Activated CD8-positive, alpha-beta memory T cell treated with anti-CD3 and anti-CD28 coated beads, Interleukin-2, amount 50 U/mL, for 1 hour (primary cell): ENCODE results near the gene SPRED1.
A peak's percentile ranks its signal among the peaks of the same experiment; 100 is the strongest.

Source experiments
- DNase-seq: peaks from one replicate; pipeline ENCODE4 v3.0.0-alpha.2; 2020; ENCODE audit errors: extremely low read depth

Gene SPRED1

DNA sequence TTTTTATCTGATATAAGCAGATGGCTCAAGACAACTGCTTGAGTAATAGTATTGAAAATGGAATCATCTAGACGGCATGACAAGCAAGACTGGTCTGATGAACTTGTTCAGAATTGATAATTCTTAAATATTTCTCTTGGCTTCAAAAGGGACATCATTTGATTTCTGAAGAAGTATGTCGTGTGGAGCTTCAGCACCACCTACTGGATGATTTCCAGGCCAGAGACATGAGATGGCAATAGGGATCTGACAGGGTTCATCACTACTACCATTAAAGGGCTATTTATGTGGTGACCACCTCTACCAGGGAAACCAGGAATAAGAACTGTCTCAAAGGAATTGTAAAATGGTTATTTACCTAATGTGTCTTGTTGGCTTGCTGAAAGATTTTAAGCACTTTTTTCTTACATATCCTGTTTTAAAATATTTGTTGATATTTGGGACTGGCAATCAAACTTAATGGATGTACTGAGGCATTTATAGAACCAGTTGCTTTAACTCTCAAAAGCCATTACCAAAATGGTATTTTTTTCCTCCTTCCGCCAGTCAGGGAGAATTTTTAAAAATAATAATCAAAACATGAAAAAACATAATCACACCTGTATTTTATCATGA is 101.8 kb downstream of the SPRED1 start:
- DNase-seq = peak; percentile 4

DNA sequence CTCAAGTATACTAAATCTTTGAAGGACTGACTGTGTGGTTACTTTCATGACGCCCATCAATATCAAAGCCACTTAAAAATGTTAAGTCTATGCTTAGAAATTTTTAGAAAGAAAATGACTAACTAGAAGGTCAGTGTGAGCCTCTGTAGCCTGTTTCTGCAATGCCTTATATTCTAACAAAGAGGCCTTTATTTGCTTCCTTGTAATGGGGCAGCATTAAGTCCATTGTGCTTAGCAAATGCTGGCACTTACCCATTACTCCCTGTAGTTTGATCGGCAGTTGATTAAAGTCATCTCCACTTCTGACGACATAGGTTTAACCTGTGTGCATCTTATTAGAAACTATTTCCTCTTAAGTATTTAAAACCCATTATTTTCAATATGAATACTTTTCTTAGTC is 109.7 kb downstream of the SPRED1 start:
- DNase-seq = no peak

GRCh38 chr15:38367476-38367875 is 114.8 kb downstream of the SPRED1 start:
- DNase-seq = no peak

DNA sequence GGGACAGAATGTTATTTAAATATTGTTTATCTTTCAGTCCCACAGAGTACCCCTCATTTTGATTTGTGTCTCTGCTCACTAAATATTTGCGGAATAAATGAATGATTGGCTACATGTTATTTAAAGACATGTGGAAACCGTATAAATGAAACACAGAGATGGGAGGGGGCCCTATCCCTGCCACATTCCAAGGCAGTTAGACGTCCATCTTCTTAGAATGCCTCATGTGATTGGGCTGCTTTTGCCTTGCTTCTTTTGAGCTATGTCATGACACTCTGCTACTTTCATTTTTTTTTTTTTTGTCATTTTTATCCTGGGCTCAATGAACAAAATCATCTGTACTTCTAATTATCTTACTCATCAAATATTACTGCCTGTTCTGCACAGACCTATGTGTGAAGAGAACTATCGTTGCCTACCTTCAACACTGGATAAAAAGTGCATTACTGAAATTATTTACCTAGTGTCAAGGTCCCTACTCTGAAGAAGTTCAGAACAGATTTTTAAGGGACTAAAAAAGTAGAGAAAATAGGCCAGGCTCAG is 117.4 kb downstream of the SPRED1 start:
- no peak for DNase-seq

DNA sequence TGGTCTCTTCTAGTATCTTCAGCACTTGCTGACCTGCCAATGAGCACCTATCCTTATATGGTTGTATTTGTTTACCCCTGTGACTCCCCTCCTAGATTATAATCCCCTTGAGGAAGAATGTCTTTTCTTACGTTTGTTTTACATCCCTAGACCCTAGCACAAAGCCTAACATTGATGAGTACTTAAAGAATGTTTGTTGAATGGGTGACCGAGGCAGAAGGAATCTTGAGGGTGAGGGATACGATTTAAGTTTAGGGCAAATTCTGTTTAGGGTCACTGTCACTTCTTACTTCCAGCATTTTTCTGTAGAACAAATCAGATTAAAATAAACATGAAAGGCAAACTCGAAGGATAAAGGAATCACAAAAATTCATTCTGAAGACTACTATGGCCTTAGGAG is 120.4 kb downstream of the SPRED1 start:
- DNase-seq = no peak

DNA sequence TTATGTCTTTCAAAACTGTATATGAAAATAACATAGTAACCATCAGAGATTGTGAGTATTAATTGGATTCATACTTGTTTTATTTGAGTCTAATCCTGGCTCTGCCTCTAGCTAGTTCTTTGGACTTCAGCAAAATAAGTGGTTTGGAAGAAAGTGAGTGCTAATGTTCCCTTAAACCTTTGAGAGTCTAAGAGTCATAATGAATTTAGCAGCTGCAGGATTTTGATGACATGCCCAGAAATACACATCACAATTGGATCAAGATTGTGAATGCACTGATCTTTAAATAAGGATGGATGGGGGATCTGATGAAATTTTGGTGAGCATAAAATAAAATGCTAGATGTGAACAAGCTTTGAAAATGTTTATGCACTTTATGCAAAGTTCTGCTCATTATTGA is 121.4 kb downstream of the SPRED1 start:
- DNase-seq = no peak

DNA sequence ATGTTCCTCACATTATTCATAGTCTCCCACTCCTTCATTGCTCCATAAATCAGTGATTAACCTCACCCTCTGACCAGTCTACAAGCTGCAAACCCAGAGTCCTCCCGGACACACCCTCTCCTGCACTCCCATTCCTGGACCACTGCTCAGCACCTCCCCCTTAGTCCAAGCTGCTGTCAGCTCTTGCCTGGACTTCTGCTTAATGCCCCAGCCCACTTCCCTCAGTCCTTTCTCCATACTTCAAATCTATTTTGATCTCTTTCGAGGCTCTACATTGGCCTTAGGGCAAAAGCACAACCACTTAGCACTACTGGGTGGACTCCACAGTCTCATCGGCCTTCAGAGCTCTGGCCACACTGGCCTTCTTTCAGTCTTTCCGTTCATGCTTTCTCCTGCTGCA is 121.9 kb downstream of the SPRED1 start:
- DNase-seq = no peak

- no peak for DNase-seq
Observed at GRCh38 chr15:38376081-38376480, 123.4 kb downstream of the SPRED1 start.

DNA sequence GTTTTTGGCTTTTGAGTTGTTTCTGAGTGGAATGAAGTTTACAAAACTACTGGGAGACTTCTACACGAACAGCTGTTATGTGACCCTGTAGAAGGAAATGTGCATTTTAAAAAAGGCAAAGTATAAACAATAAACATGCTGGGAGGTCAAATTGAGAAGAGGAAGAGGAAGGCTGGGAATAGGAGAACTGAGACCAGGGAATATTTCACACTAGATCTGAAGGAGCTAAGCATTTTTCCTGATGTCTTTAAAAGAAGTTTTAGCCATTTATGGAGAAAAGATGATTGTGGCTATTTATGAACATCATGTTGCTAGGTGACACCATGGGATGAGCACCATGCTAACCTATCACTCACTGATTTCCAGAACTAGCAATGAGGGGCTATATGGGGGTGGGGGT is 125.0 kb downstream of the SPRED1 start:
- no peak for DNase-seq

- DNase-seq = no peak
Observed at GRCh38 chr15:38378161-38378560, 125.5 kb downstream of the SPRED1 start.

DNA sequence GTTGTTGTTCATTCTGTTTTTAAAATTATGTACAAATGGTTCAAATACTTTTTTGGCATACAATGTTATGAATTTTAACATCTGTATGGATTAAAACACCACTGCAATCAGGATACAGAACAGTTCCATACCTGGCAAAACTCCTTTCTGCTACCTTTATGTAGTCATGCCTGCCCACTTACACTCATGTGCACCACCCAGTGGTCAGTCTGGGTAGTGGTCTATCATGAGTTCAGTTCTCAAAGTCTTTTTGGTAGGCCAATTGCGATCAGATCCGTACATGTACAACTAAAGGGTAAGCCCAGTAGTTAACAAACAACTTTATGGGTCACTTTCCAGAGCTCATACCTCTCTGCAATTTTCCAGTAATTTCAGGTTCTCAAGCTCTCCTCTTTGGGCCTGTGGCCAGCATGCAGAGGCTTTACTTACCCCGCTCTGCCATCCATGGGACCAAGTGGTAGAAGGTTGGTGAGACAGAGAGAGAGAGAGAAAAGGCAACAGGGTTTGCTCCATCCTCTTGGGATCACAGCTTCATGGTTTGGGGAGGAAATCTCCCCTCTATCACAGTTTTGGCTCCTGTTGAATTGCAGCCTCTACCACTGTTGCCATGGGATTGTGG is 137.4 kb downstream of the SPRED1 start:
- peak; percentile 3 for DNase-seq

DNA sequence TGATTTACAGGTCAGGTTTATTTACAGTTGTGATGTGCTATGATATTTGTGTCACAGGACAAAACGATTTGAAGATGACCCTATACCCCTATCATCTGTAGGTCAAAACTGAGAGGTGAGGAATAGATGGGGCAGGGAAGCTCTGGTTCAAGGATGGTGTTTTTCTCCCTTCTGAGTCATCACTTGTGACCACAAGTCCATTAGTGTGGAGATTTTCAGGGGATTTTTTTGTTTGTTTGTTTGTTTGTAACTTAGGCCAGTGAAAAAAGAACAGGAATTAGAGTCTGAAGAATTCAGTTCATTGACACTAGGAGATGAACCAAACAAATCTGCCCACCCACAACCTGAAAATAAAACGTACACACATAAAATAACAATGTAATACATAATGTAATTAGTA is 138.6 kb downstream of the SPRED1 start:
- no peak for DNase-seq

DNA sequence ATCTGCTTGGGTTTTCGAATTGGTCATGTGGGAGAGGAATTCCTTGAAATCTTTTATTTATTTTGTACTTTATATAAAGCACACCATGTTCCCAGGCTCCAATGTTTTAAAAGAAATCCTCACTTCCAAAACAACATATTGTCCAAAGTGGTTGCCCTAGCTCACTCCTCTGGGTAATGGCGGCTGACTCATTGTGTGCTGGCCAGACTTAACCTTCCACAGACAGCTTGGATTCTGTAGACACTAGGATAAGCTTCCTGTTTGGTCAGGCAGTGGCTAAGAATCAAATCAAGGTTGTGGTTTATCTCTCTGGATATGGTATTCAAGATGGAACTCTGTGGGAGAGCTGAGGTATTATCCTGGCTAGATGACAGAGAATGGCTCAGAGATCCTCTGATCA is 145.5 kb downstream of the SPRED1 start:
- DNase-seq = no peak

GRCh38 chr15:38401106-38401505 is 148.5 kb downstream of the SPRED1 start:
- no peak for DNase-seq

GRCh38 chr15:38401701-38402100 is 149.1 kb downstream of the SPRED1 start:
- DNase-seq = no peak

- DNase-seq = no peak
Observed at GRCh38 chr15:38406436-38406835, 153.8 kb downstream of the SPRED1 start.
